H9 (cell line): ENCODE results near the gene RITA1. TPM values are rescaled to one million over a fixed set of nuclear protein-coding genes. Genes with fewer than 3 reads are reported as not detected.

Source experiments
- DNase-seq: peaks from one replicate; pipeline ENCODE4 v3.0.0-alpha.2; 2017
- H2AFZ ChIP-seq: one replicate; pipeline ENCODE4 v1.6.1; 2013; ENCODE audit warnings: mild to moderate bottlenecking, low read length, control low read depth, moderate library complexity
- H2AK5ac ChIP-seq: 2 replicates; pipeline ENCODE4 v1.6.1; 2013; ENCODE audit warnings: low read length, control low read depth, mixed read lengths; ENCODE audit not compliant: insufficient read length
- H2BK120ac ChIP-seq: one replicate; pipeline ENCODE4 v1.6.1; 2013; ENCODE audit warnings: low read depth, mild to moderate bottlenecking, low read length, control low read depth, inconsistent platforms; ENCODE audit not compliant: poor library complexity, severe bottlenecking
- H2BK12ac ChIP-seq: 2 replicates; pipeline ENCODE4 v1.6.1; 2013; ENCODE audit warnings: low read length, control low read depth, mixed read lengths, low read depth; ENCODE audit not compliant: insufficient read length
- H2BK15ac ChIP-seq: 2 replicates; pipeline ENCODE4 v1.6.1; 2013; ENCODE audit warnings: low read depth, low read length, control low read depth
- H2BK20ac ChIP-seq: one replicate; pipeline ENCODE4 v1.6.1; 2013; ENCODE audit warnings: low read depth, mild to moderate bottlenecking, low read length, control low read depth, inconsistent platforms; ENCODE audit not compliant: poor library complexity, severe bottlenecking
- H2BK5ac ChIP-seq: 2 replicates; pipeline ENCODE4 v1.6.1; 2013; ENCODE audit warnings: low read length, control low read depth, mixed read lengths; ENCODE audit not compliant: insufficient read length
- H3K14ac ChIP-seq: 2 replicates; pipeline ENCODE4 v1.6.1; 2013; ENCODE audit warnings: low read length, control low read depth; ENCODE audit not compliant: insufficient read depth
- H3K18ac ChIP-seq: 2 replicates; pipeline ENCODE4 v1.6.1; 2013; ENCODE audit warnings: low read depth, mild to moderate bottlenecking, mixed read lengths, low read length, control low read depth; ENCODE audit not compliant: insufficient read length
- H3K23ac ChIP-seq: 2 replicates; pipeline ENCODE4 v1.6.1; 2013; ENCODE audit warnings: low read length, control low read depth, mixed read lengths, low read depth; ENCODE audit not compliant: insufficient read length
- H3K23me2 ChIP-seq: 2 replicates; pipeline ENCODE4 v1.6.1; 2013; ENCODE audit warnings: low read depth, mild to moderate bottlenecking, mixed read lengths, low read length, control low read depth; ENCODE audit not compliant: insufficient read length, poor library complexity, severe bottlenecking
- H3K27ac ChIP-seq: 2 replicates; pipeline ENCODE4 v1.5.1; 2013; ENCODE audit warnings: low read length, control low read depth, mixed read lengths, low read depth; ENCODE audit not compliant: insufficient read length
- H3K27me3 ChIP-seq: 2 replicates; pipeline ENCODE4 v1.6.1; 2013; ENCODE audit warnings: low read length, control low read depth, inconsistent platforms; ENCODE audit not compliant: insufficient read depth
- H3K4ac ChIP-seq: 2 replicates; pipeline ENCODE4 v1.6.1; 2013; ENCODE audit warnings: low read depth, mild to moderate bottlenecking, control low read depth, inconsistent platforms, low read length, moderate library complexity
- H3K4me1 ChIP-seq: 2 replicates; pipeline ENCODE4 v1.6.1; 2013; ENCODE audit warnings: low read length, control low read depth, inconsistent platforms; ENCODE audit not compliant: insufficient read depth
- H3K4me2 ChIP-seq: 2 replicates; pipeline ENCODE4 v1.6.1; 2013; ENCODE audit warnings: low read length, control low read depth, mixed read lengths; ENCODE audit not compliant: insufficient read length, insufficient read depth
- H3K56ac ChIP-seq: 2 replicates; pipeline ENCODE4 v1.6.1; 2013; ENCODE audit warnings: low read depth, mild to moderate bottlenecking, mixed read lengths, low read length, control low read depth; ENCODE audit not compliant: insufficient read length
- H3K79me1 ChIP-seq: 2 replicates; pipeline ENCODE4 v1.6.1; 2013; ENCODE audit warnings: low read depth, mild to moderate bottlenecking, moderate library complexity, low read length, control low read depth, inconsistent platforms; ENCODE audit not compliant: insufficient read depth, poor library complexity, severe bottlenecking
- H3K79me2 ChIP-seq: 2 replicates; pipeline ENCODE4 v1.6.1; 2013; ENCODE audit warnings: low read length, control low read depth, inconsistent platforms; ENCODE audit not compliant: insufficient read depth
- H3K9ac ChIP-seq: 2 replicates; pipeline ENCODE4 v1.6.1; 2013; ENCODE audit warnings: low read length, control low read depth, mixed read lengths; ENCODE audit not compliant: insufficient read length; ENCODE audit errors: extremely low read depth
- H3K9me3 ChIP-seq: one replicate; pipeline ENCODE4 v1.6.1; 2013; ENCODE audit warnings: low read depth, low read length, inconsistent platforms; ENCODE audit not compliant: control insufficient read depth
- H3T11ph ChIP-seq: one replicate; pipeline ENCODE4 v1.6.1; 2013; ENCODE audit warnings: mild to moderate bottlenecking, low read length, control low read depth, inconsistent platforms
- H4K20me1 ChIP-seq: one replicate; pipeline ENCODE4 v1.6.1; 2013; ENCODE audit not compliant: control insufficient read depth, insufficient read length, insufficient read depth
- H4K5ac ChIP-seq: 2 replicates; pipeline ENCODE4 v1.6.1; 2013; ENCODE audit warnings: low read depth, mild to moderate bottlenecking, mixed read lengths, low read length, control low read depth; ENCODE audit not compliant: insufficient read length
- H4K8ac ChIP-seq: replicated peaks from 2 replicates; pipeline ENCODE4 v1.6.1; 2013; ENCODE audit warnings: low read length, control low read depth, mixed read lengths, low read depth; ENCODE audit not compliant: insufficient read length
- H4K91ac ChIP-seq: 2 replicates; pipeline ENCODE4 v1.6.1; 2013; ENCODE audit warnings: low read depth, mild to moderate bottlenecking, moderate library complexity, mixed read lengths, low read length, control low read depth; ENCODE audit not compliant: insufficient read length
- H3K27ac Mint-ChIP-seq, 3 experiments: 2 replicates in 2 of 3; 3 replicates in 1 of 3; pipeline ENCODE4 v1.8.0; 2020 to 2021; ENCODE audit warnings: mixed read lengths in 3 of 3, mild to moderate bottlenecking in 1 of 3, moderate library complexity in 1 of 3
- H3K27me3 Mint-ChIP-seq: 2 replicates; pipeline ENCODE4 v1.8.0; 2021; ENCODE audit warnings: low read depth, mild to moderate bottlenecking, moderate library complexity, mixed read lengths
- H3K36me3 Mint-ChIP-seq, 3 experiments: 2 replicates in 2 of 3; 3 replicates in 1 of 3; pipeline ENCODE4 v1.8.0; 2020 to 2021; ENCODE audit warnings: low read depth in 3 of 3, mixed read lengths in 3 of 3; ENCODE audit not compliant: insufficient read depth in 1 of 3
- H3K4me1 Mint-ChIP-seq, 2 experiments: 2 replicates each; pipeline ENCODE4 v1.8.0; 2020; ENCODE audit warnings: mixed read lengths in 2 of 2
- H3K4me3 Mint-ChIP-seq, 2 experiments: 2 replicates in 1 of 2; 3 replicates in 1 of 2; pipeline ENCODE4 v1.8.0; 2020 to 2021; ENCODE audit warnings: mild to moderate bottlenecking in 2 of 2, mixed read lengths in 2 of 2, moderate library complexity in 1 of 2
- H3K9me3 Mint-ChIP-seq, 2 experiments: 2 replicates in 1 of 2; 3 replicates in 1 of 2; pipeline ENCODE4 v1.8.0; 2020; ENCODE audit warnings: mild to moderate bottlenecking in 2 of 2, mixed read lengths in 2 of 2, moderate library complexity in 1 of 2
- CTCF ChIP-seq: fragments of 200-600 bp; sonication (generic); conservative IDR thresholded peaks from 3 replicates; pipeline ENCODE4 v1.8.0; 2021; ENCODE audit warnings: antibody characterized with exemption, mild to moderate bottlenecking
- WGBS: extraction: QIAGEN DNeasy Blood & Tissue Kit; methylation state at CpG from one replicate; pipeline ENCODE4 v1.1.7; 2013; ENCODE audit warnings: missing lambda C conversion rate, low lambda C conversion rate, mixed read lengths; ENCODE audit not compliant: insufficient read length; ENCODE audit errors: extremely low coverage; 5-methylcytosine and 5-hydroxymethylcytosine counted together
- total RNA-seq: library from RNA; stranded (reverse); gene quantifications from 2 replicates; pipeline ENCODE4 v1.2.1, GENCODE V29; 2021

RITA1 gene
- total RNA-seq, 1 experiment from 2014 or later = 26.1 TPM

GRCh38 chr12:113235976-113236375, 50.5 kb downstream of the RITA1 start:
- H3K4me2 ChIP-seq = no peak overlapping the region
- no peak overlapping the region for H2BK120ac ChIP-seq
- Mint-ChIP-seq H3K4me3 (no peak overlapping the region), H3K4me1 (peaks cover 36 to 39% of the 10 kb centered on the region in 2 experiments), H3K9me3 (no peaks in the 10 kb centered on the region; a peak in 1 of 5 replicates), H3K27ac (peak overlapping the region in 1 of 3 experiments; percentile 79; a peak in 2 of 7 replicates), H3K27me3 (no peaks in the 10 kb centered on the region), H3K36me3 (peaks cover 10 to 21% (median 16%) of the 10 kb centered on the region in 3 experiments)
- H2AFZ ChIP-seq = no peak overlapping the region
- H2AK5ac ChIP-seq = no peak overlapping the region
- H4K8ac ChIP-seq = no peak overlapping the region
- DNase-seq = no peak
- no peak overlapping the region for H3K18ac ChIP-seq
- H3K27ac ChIP-seq = no peak overlapping the region
- H4K20me1 ChIP-seq = no peaks in the 10 kb centered on the region
- H4K91ac ChIP-seq = no peak overlapping the region
- no peaks in the 10 kb centered on the region for H3K27me3 ChIP-seq
- no peak for TF ChIP-seq CTCF
- H3K9ac ChIP-seq = no peak overlapping the region
- no CpG with 5 or more reads among the region's 6 CpGs for WGBS
- H2BK20ac ChIP-seq = no peak overlapping the region
- H3K56ac ChIP-seq = no peak overlapping the region
- no peaks in the 10 kb centered on the region for H3K79me1 ChIP-seq
- H4K5ac ChIP-seq = no peak overlapping the region
- peaks cover 6% of the 10 kb centered on the region; the same call in 1 of the 2 replicates for H3K4me1 ChIP-seq
- no peak overlapping the region for H3K23ac ChIP-seq
- H3K9me3 ChIP-seq = no peaks in the 10 kb centered on the region
- no peak overlapping the region for H3T11ph ChIP-seq
- H2BK15ac ChIP-seq = no peak overlapping the region
- no peaks in the 10 kb centered on the region for H3K79me2 ChIP-seq
- no peak overlapping the region; the same call in 1 of the 2 replicates for H3K14ac ChIP-seq
- no peak overlapping the region for H3K4ac ChIP-seq
- no peak overlapping the region for H2BK12ac ChIP-seq
- H2BK5ac ChIP-seq = no peak overlapping the region
- no peaks in the 10 kb centered on the region for H3K23me2 ChIP-seq
